AG09319 (cell line): Measurements from ENCODE around the gene GBF1.

ENCODE experiments used
- DNase-seq: peaks from one replicate; pipeline ENCODE4 v3.0.0-alpha.2; 2010; ENCODE audit warnings: low read depth; ENCODE audit errors: extremely low read depth
- TF ChIP-seq, protein P1 (sequence below): IDR thresholded peaks from 2 replicates; pipeline ENCODE4 v1.5.1; 2011; ENCODE audit warnings: low read depth, mild to moderate bottlenecking, inconsistent platforms, low read length, moderate library complexity

GBF1 gene

GRCh38 chr10:102226542-102226870 lies 18.8 kb upstream of the GBF1 start:
- DNase-seq: no peak
- TF ChIP-seq, protein P1, sequence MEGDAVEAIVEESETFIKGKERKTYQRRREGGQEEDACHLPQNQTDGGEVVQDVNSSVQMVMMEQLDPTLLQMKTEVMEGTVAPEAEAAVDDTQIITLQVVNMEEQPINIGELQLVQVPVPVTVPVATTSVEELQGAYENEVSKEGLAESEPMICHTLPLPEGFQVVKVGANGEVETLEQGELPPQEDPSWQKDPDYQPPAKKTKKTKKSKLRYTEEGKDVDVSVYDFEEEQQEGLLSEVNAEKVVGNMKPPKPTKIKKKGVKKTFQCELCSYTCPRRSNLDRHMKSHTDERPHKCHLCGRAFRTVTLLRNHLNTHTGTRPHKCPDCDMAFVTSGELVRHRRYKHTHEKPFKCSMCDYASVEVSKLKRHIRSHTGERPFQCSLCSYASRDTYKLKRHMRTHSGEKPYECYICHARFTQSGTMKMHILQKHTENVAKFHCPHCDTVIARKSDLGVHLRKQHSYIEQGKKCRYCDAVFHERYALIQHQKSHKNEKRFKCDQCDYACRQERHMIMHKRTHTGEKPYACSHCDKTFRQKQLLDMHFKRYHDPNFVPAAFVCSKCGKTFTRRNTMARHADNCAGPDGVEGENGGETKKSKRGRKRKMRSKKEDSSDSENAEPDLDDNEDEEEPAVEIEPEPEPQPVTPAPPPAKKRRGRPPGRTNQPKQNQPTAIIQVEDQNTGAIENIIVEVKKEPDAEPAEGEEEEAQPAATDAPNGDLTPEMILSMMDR: no peak

DNA sequence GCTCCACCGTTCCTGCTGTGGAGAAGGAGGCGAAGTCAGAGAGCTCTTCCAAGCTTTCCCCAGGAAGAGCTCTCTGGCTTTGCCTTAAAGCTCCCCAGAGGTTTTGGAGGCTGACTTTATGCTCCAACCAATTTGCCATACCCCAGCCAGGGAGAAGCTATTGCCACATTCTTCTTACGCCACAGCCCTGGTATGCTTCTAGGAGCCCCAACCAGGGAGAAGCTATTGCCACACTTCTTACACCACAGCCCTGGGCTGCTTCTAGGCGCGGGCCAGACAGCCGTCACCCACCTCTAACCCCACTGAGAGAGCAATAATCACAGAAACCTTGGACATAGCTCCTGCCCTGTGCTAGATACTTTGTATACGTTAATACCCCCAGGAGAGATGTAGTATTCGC lies 18.3 kb upstream of the GBF1 start:
- TF ChIP-seq, protein P1: no peak
- peak; percentile 60 for DNase-seq

DNA sequence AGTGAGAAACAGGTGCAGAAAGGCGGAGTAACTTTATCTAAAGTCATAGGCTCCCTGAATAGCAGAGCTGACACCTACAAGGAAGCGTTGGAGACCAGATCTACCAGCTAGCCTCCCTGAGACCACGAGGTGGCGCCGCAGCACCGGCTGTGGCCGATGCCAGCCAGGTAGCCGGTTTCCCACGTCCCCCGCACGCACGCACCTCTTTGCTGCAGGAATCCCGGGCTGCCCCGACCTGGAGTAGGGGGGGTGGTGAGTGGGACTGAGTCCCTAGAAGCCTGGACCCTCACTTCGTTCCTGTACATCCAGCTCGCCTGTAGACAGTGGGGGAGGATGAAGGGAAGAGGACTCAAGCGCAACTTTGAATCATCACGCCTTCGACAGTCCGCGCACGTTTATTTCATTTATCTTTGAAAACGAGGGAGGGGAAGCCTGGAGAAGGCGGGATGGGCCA lies 15.5 kb upstream of the GBF1 start:
- TF ChIP-seq, protein P1: peak; percentile 97
- DNase-seq: no peak

DNA sequence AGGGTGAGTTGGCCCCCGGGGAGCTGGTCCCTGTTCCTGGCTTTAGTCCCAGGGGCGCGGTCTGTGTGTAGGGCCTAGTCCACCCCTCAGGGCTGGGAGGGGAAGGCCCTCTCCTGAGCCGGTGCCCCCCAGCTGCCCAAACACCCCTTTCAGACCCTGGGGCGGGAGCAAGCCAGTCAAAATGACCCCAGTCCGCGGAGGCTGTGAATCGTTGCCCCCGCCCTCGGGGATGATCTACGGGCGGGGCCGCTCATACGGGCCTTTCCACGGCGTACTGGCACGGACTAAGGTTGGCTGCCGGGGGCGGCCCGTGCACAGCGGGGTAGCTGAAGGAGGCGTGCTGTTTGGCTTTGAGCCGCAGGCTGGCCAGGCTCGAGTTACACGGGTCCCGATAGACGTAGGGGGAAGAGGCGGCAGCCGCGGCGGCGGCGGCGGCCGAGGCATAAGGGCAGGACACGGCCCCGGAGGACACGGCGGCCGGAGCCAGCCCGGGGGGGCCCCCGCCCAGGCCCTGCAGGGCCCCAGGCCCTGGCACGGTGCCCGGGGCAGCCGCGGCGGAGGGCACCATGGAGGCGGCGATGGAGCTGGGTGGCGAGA lies 15.0 kb upstream of the GBF1 start:
- TF ChIP-seq, protein P1: no peak
- no peak for DNase-seq

- TF ChIP-seq, protein P1: peak; percentile 39
- no peak for DNase-seq
These were observed 14.4 kb upstream of the GBF1 start for GRCh38 chr10:102230861-102231356.

DNA sequence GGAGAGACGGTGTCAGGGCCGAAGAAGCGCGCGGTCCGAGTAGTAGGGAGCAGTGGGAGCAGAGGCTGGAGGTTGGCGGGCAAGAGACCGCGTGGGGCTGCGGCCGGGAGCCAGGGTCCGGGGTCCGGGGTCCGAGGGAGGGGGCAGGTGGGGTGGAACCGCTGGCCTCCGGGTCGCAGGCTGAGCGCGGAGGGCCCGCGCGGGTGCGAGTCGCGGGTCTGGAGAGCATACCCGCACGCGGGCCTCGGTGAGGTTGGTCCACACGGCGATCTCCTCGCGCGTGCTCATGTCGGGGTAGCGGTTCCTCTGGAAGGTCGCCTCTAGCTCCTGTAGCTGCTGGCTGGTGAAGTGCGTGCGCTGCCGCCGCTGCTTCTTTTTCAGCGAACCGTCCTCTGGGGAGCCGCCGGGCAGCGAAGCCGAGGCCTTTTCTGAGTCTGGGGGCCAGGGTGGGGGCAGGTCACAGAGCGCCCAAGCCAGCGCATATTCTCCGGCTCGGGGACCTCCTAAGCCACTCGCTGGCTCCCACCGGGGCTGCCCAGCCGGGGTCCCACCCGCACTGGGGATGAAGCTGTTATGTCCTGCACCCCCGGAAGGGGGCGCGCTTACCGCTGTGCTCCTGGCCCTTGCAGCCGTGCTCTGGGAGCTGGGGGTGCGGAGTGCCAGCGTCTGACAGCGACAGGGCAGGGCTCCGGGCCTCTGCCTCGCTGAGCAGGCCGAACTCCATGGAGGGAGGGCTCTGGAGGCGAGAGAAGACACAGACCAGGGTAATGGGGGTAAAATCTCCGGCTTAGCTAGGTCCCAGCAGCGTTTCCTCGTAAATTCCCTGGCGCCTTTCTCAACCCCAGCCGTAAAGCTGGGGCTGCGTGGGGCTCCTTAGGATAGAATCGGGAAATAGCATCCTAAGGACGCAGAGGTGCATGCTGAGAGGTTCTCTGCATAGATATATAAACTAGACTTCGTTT lies 13.7 kb upstream of the GBF1 start:
- no peak for DNase-seq
- TF ChIP-seq, protein P1: peak; percentile 74

DNA sequence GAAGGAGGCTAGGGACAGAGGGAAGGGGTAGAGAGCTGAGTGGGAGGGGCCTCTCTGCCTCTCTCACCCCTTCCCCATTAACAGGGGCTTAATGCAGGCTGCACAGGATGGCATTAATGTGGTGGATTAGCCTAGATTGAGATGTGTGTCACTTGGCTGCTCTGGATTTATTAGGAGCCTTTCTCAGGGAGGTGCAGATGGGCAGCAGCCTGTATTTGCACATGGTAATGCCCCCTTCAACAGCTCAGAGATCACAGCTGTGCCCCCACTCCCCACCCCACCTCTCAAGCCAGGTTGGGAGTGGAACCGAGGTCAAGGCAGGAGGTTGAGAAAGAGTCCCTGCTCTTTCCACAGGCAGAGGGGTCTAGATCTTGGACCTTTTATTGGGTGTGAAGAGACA lies 11.3 kb upstream of the GBF1 start:
- TF ChIP-seq, protein P1: no peak
- DNase-seq: no peak
